Measurements from ENCODE around the gene TMEM51.

The TMEM51 gene

GRCh38 chr1:15116966-15117365, 36.6 kb upstream of the TMEM51 start:
- Histone ChIP-seq H3K27me3 (ENCODE audit: insufficient read depth, low read length) (no peaks in the 10 kb centered on the region), H3K4me1 (ENCODE audit: insufficient read depth, low read length) (peaks cover 14% of the 10 kb centered on the region; the same call in 1 of the 2 replicates), H3K9me3 (ENCODE audit: insufficient read depth, low read depth, low read length) (no peaks in the 10 kb centered on the region), H3K4me3 (ENCODE audit: low read length) (no peak overlapping the region), H3K36me3 (ENCODE audit: insufficient read depth, low read depth, low read length) (no peaks in the 10 kb centered on the region), H3K27ac (ENCODE audit: low read length) (no peak overlapping the region), H3K9ac (ENCODE audit: low read depth, low read length) (no peak overlapping the region)

- Histone ChIP-seq H3K4me3 (ENCODE audit: low read length) (no peak overlapping the region), H3K36me3 (ENCODE audit: insufficient read depth, low read depth, low read length) (no peaks in the 10 kb centered on the region), H3K27me3 (ENCODE audit: insufficient read depth, low read length) (no peaks in the 10 kb centered on the region), H3K4me1 (ENCODE audit: insufficient read depth, low read length) (peaks cover 6% of the 10 kb centered on the region; the same call in 1 of the 2 replicates), H3K9me3 (ENCODE audit: insufficient read depth, low read depth, low read length) (no peaks in the 10 kb centered on the region), H3K9ac (ENCODE audit: low read depth, low read length) (no peak overlapping the region), H3K27ac (ENCODE audit: low read length) (no peak overlapping the region)
Measured at GRCh38 chr1:15117671-15118325, 35.7 kb upstream of the TMEM51 start.

GRCh38 chr1:15118579-15118978, 35.0 kb upstream of the TMEM51 start:
- Histone ChIP-seq H3K4me3 (ENCODE audit: low read length) (no peak overlapping the region), H3K36me3 (ENCODE audit: insufficient read depth, low read depth, low read length) (no peaks in the 10 kb centered on the region), H3K9ac (ENCODE audit: low read depth, low read length) (no peak overlapping the region), H3K9me3 (ENCODE audit: insufficient read depth, low read depth, low read length) (no peaks in the 10 kb centered on the region), H3K4me1 (ENCODE audit: insufficient read depth, low read length) (no peaks in the 10 kb centered on the region), H3K27me3 (ENCODE audit: insufficient read depth, low read length) (no peaks in the 10 kb centered on the region), H3K27ac (ENCODE audit: low read length) (no peak overlapping the region)

DNA sequence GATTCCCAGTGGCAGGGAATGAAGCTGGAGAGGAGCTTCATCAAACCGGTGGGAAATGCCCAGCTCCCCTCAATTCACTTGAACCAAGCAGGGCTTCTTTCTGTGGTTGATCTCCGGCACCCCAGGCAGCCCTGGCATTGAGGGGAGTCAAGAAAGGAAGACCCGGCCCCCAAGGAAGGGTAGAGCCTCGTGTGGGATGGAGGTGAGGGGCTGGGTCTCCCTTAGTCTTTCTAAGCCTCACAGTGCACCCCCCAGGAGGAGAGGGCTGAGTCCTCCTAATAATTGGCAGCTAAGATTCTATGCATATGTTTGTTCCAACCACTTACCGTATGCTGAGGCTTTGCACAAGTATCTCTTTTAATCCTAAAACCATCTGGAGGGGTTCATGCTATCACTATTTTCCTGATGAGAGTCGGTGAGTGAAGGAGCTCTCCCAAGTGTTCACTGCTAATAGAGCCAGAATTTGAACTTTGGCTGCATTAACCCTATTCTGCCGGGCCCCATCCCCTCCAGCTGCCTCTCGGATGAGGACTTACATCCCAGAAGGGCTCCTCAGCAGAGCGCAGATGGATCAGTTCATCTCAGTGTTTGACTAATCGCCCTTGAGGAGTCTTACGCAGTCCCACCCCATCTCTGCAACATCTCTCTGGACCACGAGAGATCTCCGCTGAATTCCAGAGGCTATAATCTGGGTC, 33.1 kb upstream of the TMEM51 start:
- H3K27me3 ChIP-seq (ENCODE audit: insufficient read depth, low read length) = no peaks in the 10 kb centered on the region

DNA sequence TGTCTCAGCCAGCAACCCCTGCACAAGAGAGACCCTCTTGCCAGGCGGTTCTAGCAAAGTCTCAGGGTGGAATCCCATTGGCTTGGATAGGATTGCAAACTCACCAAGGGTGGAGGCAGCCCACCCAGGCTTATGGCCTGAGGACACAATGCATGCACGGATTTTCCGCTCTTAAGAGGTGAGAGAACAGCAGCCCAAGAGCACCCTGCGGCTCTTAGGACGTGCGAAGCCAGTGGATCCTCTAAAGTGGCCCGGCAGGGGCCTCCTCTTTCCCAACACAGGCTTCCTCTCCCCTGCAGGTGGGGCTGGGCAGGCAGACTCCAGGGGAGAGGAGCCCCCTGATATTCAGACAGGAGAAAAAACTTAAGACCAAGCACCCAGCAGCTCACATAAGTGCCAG, 31.2 kb upstream of the TMEM51 start:
- Histone ChIP-seq H3K9me3 (ENCODE audit: insufficient read depth, low read depth, low read length) (no peaks in the 10 kb centered on the region), H3K4me3 (ENCODE audit: low read length) (no peak overlapping the region), H3K4me1 (ENCODE audit: insufficient read depth, low read length) (no peaks in the 10 kb centered on the region; the same call in 1 of the 2 replicates), H3K27ac (ENCODE audit: low read length) (no peak overlapping the region), H3K36me3 (ENCODE audit: insufficient read depth, low read depth, low read length) (no peaks in the 10 kb centered on the region), H3K9ac (ENCODE audit: low read depth, low read length) (no peak overlapping the region), H3K27me3 (ENCODE audit: insufficient read depth, low read length) (no peaks in the 10 kb centered on the region)

More for the DNA sequence above, 33.1 kb upstream of the TMEM51 start:
- H3K9ac ChIP-seq (ENCODE audit: low read depth, low read length) = no peak overlapping the region
- no peaks in the 10 kb centered on the region; the same call in 1 of the 2 replicates for H3K4me1 ChIP-seq (ENCODE audit: insufficient read depth, low read length)
- no peak overlapping the region for H3K4me3 ChIP-seq (ENCODE audit: low read length)
- H3K27ac ChIP-seq (ENCODE audit: low read length) = no peak overlapping the region
- H3K9me3 ChIP-seq (ENCODE audit: insufficient read depth, low read depth, low read length) = no peaks in the 10 kb centered on the region
- no peaks in the 10 kb centered on the region for H3K36me3 ChIP-seq (ENCODE audit: insufficient read depth, low read depth, low read length)

- no peak overlapping the region for H3K4me3 ChIP-seq (ENCODE audit: low read length)
- H3K27ac ChIP-seq (ENCODE audit: low read length) = no peak overlapping the region
- H3K9me3 ChIP-seq (ENCODE audit: insufficient read depth, low read depth, low read length) = no peaks in the 10 kb centered on the region
- H3K27me3 ChIP-seq (ENCODE audit: insufficient read depth, low read length) = no peaks in the 10 kb centered on the region
- H3K4me1 ChIP-seq (ENCODE audit: insufficient read depth, low read length) = no peaks in the 10 kb centered on the region; the same call in 1 of the 2 replicates
- no peaks in the 10 kb centered on the region for H3K36me3 ChIP-seq (ENCODE audit: insufficient read depth, low read depth, low read length)
- H3K9ac ChIP-seq (ENCODE audit: low read depth, low read length) = no peak overlapping the region
Measured at GRCh38 chr1:15123270-15123669, 30.3 kb upstream of the TMEM51 start.

DNA sequence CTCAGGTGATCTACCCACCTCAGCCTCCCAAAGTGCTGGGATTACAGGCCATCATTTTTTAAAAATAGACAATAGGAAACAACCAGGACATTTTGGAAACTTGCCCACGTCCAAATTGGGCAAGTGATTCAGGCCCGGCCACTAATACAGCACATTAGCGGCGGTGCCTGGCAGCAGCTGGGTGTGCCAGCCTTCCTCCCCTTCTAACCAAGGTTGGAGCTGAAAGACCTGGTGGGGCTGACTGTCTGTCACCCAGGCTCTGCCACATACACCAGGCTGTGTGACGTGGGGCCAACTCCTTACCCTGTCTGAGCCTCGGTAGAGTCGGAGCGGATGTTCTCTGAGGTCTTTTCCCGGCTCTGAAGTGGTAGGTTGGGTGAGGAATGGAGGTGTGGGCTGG, 29.6 kb upstream of the TMEM51 start:
- Histone ChIP-seq H3K27ac (ENCODE audit: low read length) (no peak overlapping the region), H3K9me3 (ENCODE audit: insufficient read depth, low read depth, low read length) (no peaks in the 10 kb centered on the region), H3K4me1 (ENCODE audit: insufficient read depth, low read length) (no peaks in the 10 kb centered on the region; the same call in 1 of the 2 replicates), H3K4me3 (ENCODE audit: low read length) (no peak overlapping the region), H3K36me3 (ENCODE audit: insufficient read depth, low read depth, low read length) (no peaks in the 10 kb centered on the region), H3K27me3 (ENCODE audit: insufficient read depth, low read length) (no peaks in the 10 kb centered on the region), H3K9ac (ENCODE audit: low read depth, low read length) (no peak overlapping the region)

- Histone ChIP-seq H3K4me1 (ENCODE audit: insufficient read depth, low read length) (no peaks in the 10 kb centered on the region; the same call in 1 of the 2 replicates), H3K27me3 (ENCODE audit: insufficient read depth, low read length) (no peaks in the 10 kb centered on the region), H3K27ac (ENCODE audit: low read length) (no peak overlapping the region), H3K9me3 (ENCODE audit: insufficient read depth, low read depth, low read length) (peaks cover 3% of the 10 kb centered on the region), H3K4me3 (ENCODE audit: low read length) (no peak overlapping the region), H3K36me3 (ENCODE audit: insufficient read depth, low read depth, low read length) (no peaks in the 10 kb centered on the region), H3K9ac (ENCODE audit: low read depth, low read length) (no peak overlapping the region)
Measured at GRCh38 chr1:15124362-15125100, 29.0 kb upstream of the TMEM51 start.

DNA sequence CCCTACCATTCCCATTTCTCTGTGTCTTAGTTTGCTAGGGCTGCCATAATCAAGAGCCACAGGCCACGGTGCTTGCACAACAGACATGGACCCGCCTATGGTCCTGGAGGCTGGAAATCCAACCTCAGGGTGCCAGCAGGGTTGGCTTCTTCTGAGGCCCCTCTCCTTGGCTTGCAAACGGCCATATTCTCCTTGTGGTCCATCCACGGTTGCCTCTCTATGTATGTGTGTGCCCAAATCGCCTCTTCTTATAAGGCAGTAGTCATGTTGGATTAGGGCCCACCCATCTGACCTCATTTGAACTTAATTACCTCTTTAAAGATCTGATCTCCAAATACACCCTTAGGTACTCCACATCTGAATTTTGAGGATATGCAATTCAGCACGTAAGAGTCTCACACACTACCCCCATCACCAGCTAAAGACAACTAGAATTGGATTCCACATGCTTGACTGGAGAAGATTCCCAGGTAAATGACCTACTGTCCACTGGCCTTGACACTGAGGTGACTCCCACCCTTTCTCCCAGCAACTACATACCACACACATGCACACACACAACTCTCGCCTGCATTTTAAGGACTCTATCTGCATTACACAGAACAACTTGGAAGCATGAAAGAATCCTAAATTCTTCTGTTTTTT, 28.3 kb upstream of the TMEM51 start:
- Histone ChIP-seq H3K4me1 (ENCODE audit: insufficient read depth, low read length) (no peaks in the 10 kb centered on the region; the same call in 1 of the 2 replicates), H3K9ac (ENCODE audit: low read depth, low read length) (no peak overlapping the region), H3K27ac (ENCODE audit: low read length) (no peak overlapping the region), H3K4me3 (ENCODE audit: low read length) (no peak overlapping the region), H3K27me3 (ENCODE audit: insufficient read depth, low read length) (no peaks in the 10 kb centered on the region), H3K36me3 (ENCODE audit: insufficient read depth, low read depth, low read length) (no peaks in the 10 kb centered on the region), H3K9me3 (ENCODE audit: insufficient read depth, low read depth, low read length) (peaks cover 9% of the 10 kb centered on the region)

- no peaks in the 10 kb centered on the region for H3K36me3 ChIP-seq (ENCODE audit: insufficient read depth, low read depth, low read length)
- H3K4me1 ChIP-seq (ENCODE audit: insufficient read depth, low read length) = no peaks in the 10 kb centered on the region; the same call in 1 of the 2 replicates
- H3K27me3 ChIP-seq (ENCODE audit: insufficient read depth, low read length) = no peaks in the 10 kb centered on the region
- H3K4me3 ChIP-seq (ENCODE audit: low read length) = no peak overlapping the region
- peaks cover 9% of the 10 kb centered on the region for H3K9me3 ChIP-seq (ENCODE audit: insufficient read depth, low read depth, low read length)
- H3K9ac ChIP-seq (ENCODE audit: low read depth, low read length) = no peak overlapping the region
- no peak overlapping the region for H3K27ac ChIP-seq (ENCODE audit: low read length)
Measured at GRCh38 chr1:15128077-15128476, 25.5 kb upstream of the TMEM51 start.

DNA sequence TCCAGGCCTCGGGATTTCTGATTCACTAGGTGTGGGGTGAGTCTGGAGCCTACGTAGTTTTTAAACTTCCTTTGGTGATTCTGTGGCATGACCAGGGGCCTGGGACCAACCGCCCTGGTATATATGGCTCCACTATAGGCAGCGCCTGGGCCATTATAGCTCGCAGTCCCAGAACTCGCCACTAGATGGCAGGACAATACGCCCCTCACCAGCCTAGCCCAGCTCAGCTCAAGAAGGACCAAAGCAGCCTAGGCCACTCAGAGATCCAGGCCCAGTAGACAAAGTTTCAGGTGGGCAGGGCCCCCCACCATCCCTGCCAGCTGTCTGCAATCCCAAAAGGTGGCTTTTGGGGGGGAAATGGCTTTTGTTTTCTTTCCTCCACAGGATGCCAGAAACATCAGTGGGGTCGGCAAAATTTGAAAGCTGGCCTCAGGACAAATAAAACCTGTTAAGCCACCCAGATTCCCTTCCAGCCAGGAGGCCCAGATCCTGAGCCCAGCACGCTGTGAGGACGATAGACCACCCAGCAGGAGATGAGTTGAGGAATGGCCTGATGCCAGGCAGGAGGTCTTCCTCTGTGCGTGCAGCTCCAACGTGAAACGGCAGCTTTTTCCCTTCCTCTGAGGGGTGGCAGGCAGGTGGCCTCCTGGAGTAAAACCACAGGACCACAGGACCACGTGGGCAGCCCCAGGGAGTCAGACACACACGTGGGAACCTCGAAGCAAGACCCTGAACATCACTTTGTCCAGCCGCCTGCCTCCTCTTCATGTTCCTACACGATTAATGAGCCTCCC, 24.8 kb upstream of the TMEM51 start:
- no peak overlapping the region for H3K4me3 ChIP-seq (ENCODE audit: low read length)
- H3K9me3 ChIP-seq (ENCODE audit: insufficient read depth, low read depth, low read length) = peaks cover 9% of the 10 kb centered on the region
- no peak overlapping the region for H3K27ac ChIP-seq (ENCODE audit: low read length)
- H3K36me3 ChIP-seq (ENCODE audit: insufficient read depth, low read depth, low read length) = no peaks in the 10 kb centered on the region
- H3K27me3 ChIP-seq (ENCODE audit: insufficient read depth, low read length) = no peaks in the 10 kb centered on the region
- H3K4me1 ChIP-seq (ENCODE audit: insufficient read depth, low read length) = no peaks in the 10 kb centered on the region; the same call in 1 of the 2 replicates
- no peak overlapping the region for H3K9ac ChIP-seq (ENCODE audit: low read depth, low read length)
